ENCODE data around the gene TBX20. TPM values are rescaled to one million over a fixed set of nuclear protein-coding genes. Genes with fewer than 3 reads are reported as not detected.

TBX20 gene
- polyA plus RNA-seq, 1 experiment, result not detected

DNA sequence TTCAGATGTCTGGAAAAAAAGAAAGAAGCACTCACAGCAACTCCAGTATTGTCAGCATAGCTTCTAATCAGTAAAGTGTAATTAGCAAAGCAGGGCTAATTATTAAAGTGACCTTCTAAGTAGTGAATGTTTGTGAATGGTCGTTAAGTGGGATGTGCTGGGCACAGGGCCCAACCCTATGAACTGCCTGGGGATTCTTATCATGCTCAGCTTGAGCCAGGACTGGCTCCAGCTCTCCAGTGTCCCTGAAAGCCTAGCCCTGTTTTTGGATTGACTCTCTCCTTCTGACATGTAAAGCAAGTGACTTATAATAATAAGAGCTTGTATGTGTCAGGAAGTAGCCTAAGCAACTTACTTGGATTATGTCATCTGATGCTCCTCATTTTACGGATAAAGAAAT lies 9.5 kb upstream of the TBX20 start:
- TF ChIP-seq, protein P1, sequence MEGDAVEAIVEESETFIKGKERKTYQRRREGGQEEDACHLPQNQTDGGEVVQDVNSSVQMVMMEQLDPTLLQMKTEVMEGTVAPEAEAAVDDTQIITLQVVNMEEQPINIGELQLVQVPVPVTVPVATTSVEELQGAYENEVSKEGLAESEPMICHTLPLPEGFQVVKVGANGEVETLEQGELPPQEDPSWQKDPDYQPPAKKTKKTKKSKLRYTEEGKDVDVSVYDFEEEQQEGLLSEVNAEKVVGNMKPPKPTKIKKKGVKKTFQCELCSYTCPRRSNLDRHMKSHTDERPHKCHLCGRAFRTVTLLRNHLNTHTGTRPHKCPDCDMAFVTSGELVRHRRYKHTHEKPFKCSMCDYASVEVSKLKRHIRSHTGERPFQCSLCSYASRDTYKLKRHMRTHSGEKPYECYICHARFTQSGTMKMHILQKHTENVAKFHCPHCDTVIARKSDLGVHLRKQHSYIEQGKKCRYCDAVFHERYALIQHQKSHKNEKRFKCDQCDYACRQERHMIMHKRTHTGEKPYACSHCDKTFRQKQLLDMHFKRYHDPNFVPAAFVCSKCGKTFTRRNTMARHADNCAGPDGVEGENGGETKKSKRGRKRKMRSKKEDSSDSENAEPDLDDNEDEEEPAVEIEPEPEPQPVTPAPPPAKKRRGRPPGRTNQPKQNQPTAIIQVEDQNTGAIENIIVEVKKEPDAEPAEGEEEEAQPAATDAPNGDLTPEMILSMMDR (IDR thresholded peaks at IDR 0.05; ENCODE audit: low read depth, low read length), result no peak
- POLR2A ChIA-PET, result no interaction called here
- H3K4me3 ChIP-seq (ENCODE audit: low read depth, low read length), result no peak overlapping the region
- H3K27ac ChIP-seq (ENCODE audit: low read depth, low read length), result no peak overlapping the region
- CTCF ChIA-PET, result interaction anchor here (0.6 kb wide), 1 partner anchor 172 kb away, joined by 3 read pairs; no protein-coding TSS in a partner anchor
- DNase-seq (ENCODE audit: low read depth, low spot score), result no peak
- H3K27me3 ChIP-seq (ENCODE audit: control insufficient read depth, insufficient read depth, low read length), result peaks cover 38% of the 10 kb centered on the region
- peaks cover 7% of the 10 kb centered on the region; the same call in 1 of the 2 replicates for H3K9me3 ChIP-seq (ENCODE audit: control insufficient read depth, insufficient read depth, low read length)

DNA sequence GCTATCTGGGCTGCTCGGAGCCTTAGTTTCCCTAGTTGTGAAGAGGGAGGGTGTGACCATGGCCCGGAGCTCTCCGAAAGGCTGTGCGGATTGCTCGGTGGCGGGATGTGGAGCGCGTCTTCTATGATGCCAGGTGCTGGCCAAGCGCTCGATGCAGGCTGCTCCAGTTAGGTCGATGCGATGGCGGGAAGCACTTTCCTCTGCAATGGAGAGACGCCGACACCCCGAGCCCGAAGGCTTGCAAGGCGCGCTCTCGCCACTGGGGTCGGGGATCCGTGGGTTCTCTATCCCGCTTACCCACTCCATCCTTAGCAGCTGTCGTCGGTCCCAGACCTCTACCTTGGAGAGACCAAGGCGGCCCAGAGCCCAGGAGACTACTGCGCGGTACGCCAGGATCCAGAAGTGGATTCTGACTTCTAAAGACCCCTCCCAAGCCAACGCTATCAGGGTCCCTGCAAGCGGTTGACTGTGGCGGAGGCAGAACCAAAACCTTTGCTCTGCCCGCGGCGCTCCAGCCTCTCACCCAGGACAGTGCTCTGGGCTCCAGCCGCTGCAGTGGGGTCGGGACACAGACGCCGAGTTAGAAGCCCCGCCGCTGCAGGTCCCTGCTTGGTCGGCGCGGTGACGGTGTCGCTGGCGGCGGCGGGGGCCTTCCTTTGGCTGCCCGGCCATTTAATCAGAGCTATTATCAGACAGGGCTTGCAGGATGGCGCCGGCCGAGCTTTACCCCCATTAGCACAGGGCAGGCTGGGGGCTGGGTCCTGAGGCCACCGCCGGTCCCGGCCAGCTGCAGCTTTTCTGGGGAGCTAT lies 7.8 kb upstream of the TBX20 start:
- TF ChIP-seq, protein P1 (IDR thresholded peaks at IDR 0.05; ENCODE audit: low read depth, low read length), result no peak
- ChIA-PET CTCF (no interaction called here), POLR2A (no interaction called here)
- peaks cover 53% of the 10 kb centered on the region for H3K27me3 ChIP-seq (ENCODE audit: control insufficient read depth, insufficient read depth, low read length)
- no peak overlapping the region for H3K4me3 ChIP-seq (ENCODE audit: low read depth, low read length)
- peaks cover 17% of the 10 kb centered on the region for H3K9me3 ChIP-seq (ENCODE audit: control insufficient read depth, insufficient read depth, low read length)
- no peak for DNase-seq (ENCODE audit: low read depth, low spot score)
- no peak overlapping the region for H3K27ac ChIP-seq (ENCODE audit: low read depth, low read length)

DNA sequence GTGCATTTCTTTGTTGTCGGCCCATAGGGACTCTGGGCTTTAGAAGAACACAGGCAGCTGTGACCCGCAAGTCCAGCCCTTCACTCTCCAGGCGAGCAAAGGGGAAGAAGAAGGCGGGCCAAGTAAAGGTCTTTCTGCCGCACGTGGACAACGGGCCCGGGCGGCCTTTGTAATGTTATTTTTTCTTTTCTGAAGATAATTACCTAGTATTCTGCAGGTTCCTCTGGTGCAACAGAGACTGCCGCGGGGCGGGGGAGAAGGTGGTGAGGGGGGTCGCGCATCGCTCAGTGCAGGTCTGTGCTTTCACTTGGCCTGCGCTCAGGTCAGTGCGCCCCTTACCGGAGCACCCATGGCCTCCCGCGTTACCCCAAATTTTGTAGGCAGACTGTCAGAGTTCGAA lies 7.1 kb upstream of the TBX20 start:
- POLR2A ChIA-PET, result no interaction called here
- TF ChIP-seq, protein P1 (IDR thresholded peaks at IDR 0.05; ENCODE audit: low read depth, low read length), result no peak
- DNase-seq (ENCODE audit: low read depth, low spot score), result no peak
- no peak overlapping the region for H3K27ac ChIP-seq (ENCODE audit: low read depth, low read length)
- peaks cover 17% of the 10 kb centered on the region for H3K9me3 ChIP-seq (ENCODE audit: control insufficient read depth, insufficient read depth, low read length)
- peaks cover 59% of the 10 kb centered on the region for H3K27me3 ChIP-seq (ENCODE audit: control insufficient read depth, insufficient read depth, low read length)
- no peak overlapping the region for H3K4me3 ChIP-seq (ENCODE audit: low read depth, low read length)
- CTCF ChIA-PET, result no interaction called here

DNA sequence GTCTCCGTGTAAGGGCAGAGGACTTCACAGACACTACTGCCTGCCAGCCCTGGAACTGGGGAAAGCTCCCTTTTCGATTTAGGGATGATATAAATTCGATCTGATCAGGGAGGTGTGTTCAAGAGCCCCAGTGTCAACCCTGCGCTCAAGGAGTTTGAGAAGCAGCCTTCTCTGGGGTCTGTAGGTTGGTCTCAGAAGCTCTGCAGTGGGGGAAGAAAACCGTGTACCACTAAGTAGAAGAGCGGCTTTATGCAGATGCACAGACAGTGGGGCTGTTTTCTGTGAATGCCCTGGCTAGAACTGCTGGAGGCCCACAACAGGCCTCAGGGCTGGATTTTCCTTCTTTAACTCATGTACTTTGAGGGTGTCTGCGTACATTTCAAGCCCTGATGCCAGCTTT lies 6.3 kb upstream of the TBX20 start:
- POLR2A ChIA-PET, result no interaction called here
- Histone ChIP-seq H3K27me3 (ENCODE audit: control insufficient read depth, insufficient read depth, low read length) (peaks cover 67% of the 10 kb centered on the region), H3K27ac (ENCODE audit: low read depth, low read length) (no peak overlapping the region), H3K4me3 (ENCODE audit: low read depth, low read length) (no peak overlapping the region), H3K9me3 (ENCODE audit: control insufficient read depth, insufficient read depth, low read length) (peaks cover 20% of the 10 kb centered on the region)
- TF ChIP-seq, protein P1 (IDR thresholded peaks at IDR 0.05; ENCODE audit: low read depth, low read length), result no peak
- DNase-seq (ENCODE audit: low read depth, low spot score), result no peak
- CTCF ChIA-PET, result no interaction called here

DNA sequence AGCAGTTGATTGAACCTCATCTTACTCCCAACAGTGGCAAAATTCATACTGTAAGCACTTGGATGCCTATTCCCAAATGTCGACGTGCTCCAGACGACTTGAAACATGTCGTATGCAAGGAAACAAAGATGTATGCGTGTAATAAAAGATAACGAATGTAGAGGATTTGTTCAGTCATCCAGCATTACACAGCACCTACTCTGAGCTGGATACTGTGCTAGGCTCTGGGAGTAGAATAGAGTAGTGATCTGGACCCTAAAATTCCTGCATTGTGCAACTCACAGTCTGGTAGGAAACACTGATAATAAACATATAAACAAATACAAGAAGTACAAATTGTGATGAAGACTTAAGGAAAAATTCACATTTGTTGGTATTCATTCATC lies 5.6 kb upstream of the TBX20 start:
- TF ChIP-seq, protein P1 (IDR thresholded peaks at IDR 0.05; ENCODE audit: low read depth, low read length), result no peak

More for the DNA sequence above, 5.6 kb upstream of the TBX20 start:
- no peak for DNase-seq (ENCODE audit: low read depth, low spot score)
- POLR2A ChIA-PET, result no interaction called here
- Histone ChIP-seq H3K27ac (ENCODE audit: low read depth, low read length) (no peak overlapping the region), H3K4me3 (ENCODE audit: low read depth, low read length) (no peak overlapping the region), H3K9me3 (ENCODE audit: control insufficient read depth, insufficient read depth, low read length) (peaks cover 24% of the 10 kb centered on the region), H3K27me3 (ENCODE audit: control insufficient read depth, insufficient read depth, low read length) (peaks cover 73% of the 10 kb centered on the region)
- CTCF ChIA-PET, result no interaction called here

All from AG04450 (cell line).